ENCODE measurements around the gene C20orf204.

C20orf204 gene

GRCh38 chr20:64070244-64070993, 34.4 kb downstream of the C20orf204 start:
- DNase-seq = no peak

- DNase-seq = no peak
Measured at GRCh38 chr20:64071341-64072332, 35.7 kb downstream of the C20orf204 start.

GRCh38 chr20:64072498-64073063, 36.6 kb downstream of the C20orf204 start:
- no peak for DNase-seq

- DNase-seq = no peak
Measured at GRCh38 chr20:64073476-64074183, 37.6 kb downstream of the C20orf204 start.

- DNase-seq = no peak
Measured at GRCh38 chr20:64074184-64074789, 38.3 kb downstream of the C20orf204 start.

GRCh38 chr20:64074963-64075362, 39.0 kb downstream of the C20orf204 start:
- no peak for DNase-seq

GRCh38 chr20:64075556-64075955, 39.6 kb downstream of the C20orf204 start:
- DNase-seq = no peak

- no peak for DNase-seq
Measured at GRCh38 chr20:64076061-64076997, 40.3 kb downstream of the C20orf204 start.

GRCh38 chr20:64077094-64077493, 41.1 kb downstream of the C20orf204 start:
- DNase-seq = peak in 5 of 51 donors; percentile 20 to 38 (median 22)

- no peak for DNase-seq
Measured at GRCh38 chr20:64077541-64077875, 41.5 kb downstream of the C20orf204 start.

GRCh38 chr20:64077876-64078551, 42.0 kb downstream of the C20orf204 start:
- peak in 1 of 51 donors; percentile 14 for DNase-seq

- no peak for DNase-seq
Measured at GRCh38 chr20:64078934-64079272, 42.9 kb downstream of the C20orf204 start.

GRCh38 chr20:64079273-64080012, 43.5 kb downstream of the C20orf204 start, which contains the start of gene RGS19:
TSS of gene RGS19 (minus strand) at chr20:64079518. CDS start at chr20:64076886, 2,632 bp downstream.
- peak in 37 of 51 donors; percentile 21 to 77 (median 62) for DNase-seq

GRCh38 chr20:64080013-64080812, 44.2 kb downstream of the C20orf204 start, which contains the start of gene OPRL1:
TSS of gene OPRL1 (plus strand) at chr20:64080082. CDS start at chr20:64092721, 12,639 bp downstream.
- DNase-seq = peak in 1 of 51 donors; percentile 64

GRCh38 chr20:64080813-64081623, 45.0 kb downstream of the C20orf204 start:
- no peak for DNase-seq

GRCh38 chr20:64081624-64081964, 45.6 kb downstream of the C20orf204 start:
- no peak for DNase-seq

Data from hypothalamus (tissue), 51 donors.